ENCODE results near the gene ZFYVE1. TPM values are rescaled to one million over a fixed set of nuclear protein-coding genes. Genes with fewer than 3 reads are reported as not detected.
A peak's percentile ranks its signal among the peaks of the same experiment; 100 is the strongest.

The ZFYVE1 gene
- 14.3 and 16.7 TPM in 2 replicates for total RNA-seq
- long read RNA-seq, full-length matches to known transcripts: 11 of 16 reads
- long read RNA-seq, partial matches to known transcripts: 3 of 16 reads
- long read RNA-seq, other reads (novel, unspliced or antisense): 2 of 16 reads

GRCh38 chr14:73026845-73027542 is at the start of gene ZFYVE1:
ZFYVE1 (minus strand) TSS chr14:73027106; CDS start chr14:73024508, 2,598 bp downstream.
- no peaks in the 10 kb centered on the region for H3K27me3 Mint-ChIP-seq (ENCODE audit: low read depth)
- H3K36me3 Mint-ChIP-seq (ENCODE audit: low read depth): peaks cover 6% of the 10 kb centered on the region
- H3K27ac Mint-ChIP-seq (ENCODE audit: unreplicated experiment): peak within 1 kb of the TSS; percentile 53
- no peaks in the 10 kb centered on the region for H3K9me3 Mint-ChIP-seq
- no peak for TF ChIP-seq CTCF (conservative IDR thresholded peaks at IDR 0.05)
- H3K4me3 Mint-ChIP-seq: peak within 1 kb of the TSS; percentile 92
- peaks cover 33% of the 10 kb centered on the region for H3K4me1 Mint-ChIP-seq
- DNase-seq (ENCODE audit: low read depth, low spot score): peak; percentile 89

GRCh38 chr14:73069585-73069984 is 42.7 kb upstream of the ZFYVE1 start:
- TF ChIP-seq CTCF (conservative IDR thresholded peaks at IDR 0.05): no peak
- no peak for DNase-seq (ENCODE audit: low read depth, low spot score)
- H3K36me3 Mint-ChIP-seq (ENCODE audit: low read depth): peaks cover 13% of the 10 kb centered on the region
- H3K27ac Mint-ChIP-seq (ENCODE audit: unreplicated experiment): no peak overlapping the region
- no peaks in the 10 kb centered on the region for H3K9me3 Mint-ChIP-seq
- H3K27me3 Mint-ChIP-seq (ENCODE audit: low read depth): no peaks in the 10 kb centered on the region
- H3K4me1 Mint-ChIP-seq: no peaks in the 10 kb centered on the region
- no peak overlapping the region for H3K4me3 Mint-ChIP-seq

- Mint-ChIP-seq H3K4me1 (peaks cover 31% of the 10 kb centered on the region), H3K27ac (ENCODE audit: unreplicated experiment) (no peak overlapping the region), H3K9me3 (no peaks in the 10 kb centered on the region), H3K36me3 (ENCODE audit: low read depth) (no peaks in the 10 kb centered on the region), H3K4me3 (no peak overlapping the region), H3K27me3 (ENCODE audit: low read depth) (no peaks in the 10 kb centered on the region)
- no peak for TF ChIP-seq CTCF (conservative IDR thresholded peaks at IDR 0.05)
- no peak for DNase-seq (ENCODE audit: low read depth, low spot score)
These were observed 32.2 kb upstream of the ZFYVE1 start for GRCh38 chr14:73058922-73059673.

GRCh38 chr14:73058224-73058921 is 31.5 kb upstream of the ZFYVE1 start, which contains the start of gene RBM25:
RBM25 (plus strand) TSS chr14:73058534; CDS start chr14:73071642, 13,108 bp downstream.
- no peaks in the 10 kb centered on the region for H3K36me3 Mint-ChIP-seq (ENCODE audit: low read depth)
- no peak for TF ChIP-seq CTCF (conservative IDR thresholded peaks at IDR 0.05)
- H3K4me1 Mint-ChIP-seq: peaks cover 26% of the 10 kb centered on the region
- DNase-seq (ENCODE audit: low read depth, low spot score): peak; percentile 94
- H3K4me3 Mint-ChIP-seq: no peak within 1 kb of the TSS
- H3K27ac Mint-ChIP-seq (ENCODE audit: unreplicated experiment): peak within 1 kb of the TSS; percentile 88
- H3K9me3 Mint-ChIP-seq: no peaks in the 10 kb centered on the region
- H3K27me3 Mint-ChIP-seq (ENCODE audit: low read depth): no peaks in the 10 kb centered on the region

- no peak for TF ChIP-seq CTCF (conservative IDR thresholded peaks at IDR 0.05)
- no peaks in the 10 kb centered on the region for H3K36me3 Mint-ChIP-seq (ENCODE audit: low read depth)
- H3K27ac Mint-ChIP-seq (ENCODE audit: unreplicated experiment): no peak overlapping the region
- peaks cover 25% of the 10 kb centered on the region for H3K4me1 Mint-ChIP-seq
- no peaks in the 10 kb centered on the region for H3K9me3 Mint-ChIP-seq
- H3K27me3 Mint-ChIP-seq (ENCODE audit: low read depth): no peaks in the 10 kb centered on the region
- DNase-seq (ENCODE audit: low read depth, low spot score): no peak
- H3K4me3 Mint-ChIP-seq: no peak overlapping the region
These were observed 31.0 kb upstream of the ZFYVE1 start for GRCh38 chr14:73057944-73058223.
